HG02763 (cell line): ENCODE results near the gene HSPB6.

ENCODE experiments used
- ATAC-seq: cut with Tn5 transposase; IDR thresholded peaks from one replicate; pipeline ENCODE4 v1.9.1; 2021; ENCODE audit warnings: mild to moderate bottlenecking, moderate library complexity; ENCODE audit not compliant: unreplicated experiment

Gene HSPB6

DNA sequence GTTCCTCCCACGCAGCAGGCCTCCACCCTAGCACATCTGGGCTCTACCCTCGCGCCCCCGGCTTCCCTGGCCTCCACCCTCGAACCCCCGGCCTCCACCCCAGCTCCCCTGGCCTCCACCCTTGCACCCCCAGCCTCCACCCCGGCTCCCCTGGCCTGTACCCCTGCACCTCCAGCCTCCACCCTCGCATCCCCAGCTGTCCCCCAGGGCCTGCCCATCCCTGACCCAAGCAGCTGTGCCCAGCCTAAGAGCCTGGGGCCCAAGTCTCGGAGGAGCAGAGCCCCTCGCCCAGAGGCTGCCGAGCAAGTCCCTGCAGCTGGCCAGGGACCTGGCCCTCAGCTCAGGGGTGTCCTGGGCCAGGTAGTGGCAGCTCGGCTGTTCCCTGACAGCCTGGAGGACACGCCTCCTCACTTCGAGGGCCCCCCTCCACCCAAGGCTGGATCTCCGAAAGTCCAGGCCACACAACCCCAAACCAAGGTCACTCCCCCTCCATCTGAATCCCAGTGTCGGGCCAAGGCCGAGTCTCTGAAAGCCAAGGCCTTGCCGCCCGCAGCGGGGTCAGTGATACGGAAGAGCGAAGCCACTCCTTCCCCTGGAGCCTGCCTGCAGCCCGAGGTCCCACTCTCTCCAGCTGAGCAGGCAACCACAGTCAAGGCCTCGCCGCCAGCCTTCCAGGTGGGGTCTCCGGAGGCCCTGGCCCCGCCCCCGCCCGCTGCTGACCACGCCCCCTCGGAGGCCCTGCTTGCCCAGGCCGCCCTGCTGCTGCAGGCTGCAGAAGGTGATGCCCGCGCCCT, 10.7 kb upstream of the HSPB6 start:
- ATAC-seq = no peak

DNA sequence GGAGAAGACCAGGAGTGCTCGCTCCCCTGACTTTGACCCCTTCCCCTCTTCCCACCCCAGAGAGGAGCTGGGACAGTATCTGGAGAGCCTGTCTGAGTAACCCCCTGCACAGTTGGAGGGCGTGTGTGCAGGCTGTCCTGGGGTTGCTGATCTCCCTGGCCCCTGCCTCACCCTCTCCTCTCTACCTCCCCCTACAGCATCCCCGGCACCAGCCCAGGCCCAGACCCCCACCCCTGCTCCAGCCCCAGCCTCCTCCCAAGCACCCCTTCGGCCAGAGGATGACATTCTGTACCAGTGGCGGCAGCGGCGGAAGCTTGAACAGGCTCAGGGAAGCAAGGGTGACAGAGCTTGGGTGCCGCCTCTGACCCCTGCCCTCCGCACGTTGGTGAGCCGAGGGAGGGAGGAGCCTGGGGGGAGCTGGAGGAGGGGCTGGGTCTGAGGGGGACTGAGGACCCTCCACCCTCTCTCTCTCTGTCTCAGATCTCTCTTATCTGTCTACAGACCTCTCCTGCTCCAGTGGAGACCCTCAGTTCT, 9.8 kb upstream of the HSPB6 start:
- no peak for ATAC-seq

DNA sequence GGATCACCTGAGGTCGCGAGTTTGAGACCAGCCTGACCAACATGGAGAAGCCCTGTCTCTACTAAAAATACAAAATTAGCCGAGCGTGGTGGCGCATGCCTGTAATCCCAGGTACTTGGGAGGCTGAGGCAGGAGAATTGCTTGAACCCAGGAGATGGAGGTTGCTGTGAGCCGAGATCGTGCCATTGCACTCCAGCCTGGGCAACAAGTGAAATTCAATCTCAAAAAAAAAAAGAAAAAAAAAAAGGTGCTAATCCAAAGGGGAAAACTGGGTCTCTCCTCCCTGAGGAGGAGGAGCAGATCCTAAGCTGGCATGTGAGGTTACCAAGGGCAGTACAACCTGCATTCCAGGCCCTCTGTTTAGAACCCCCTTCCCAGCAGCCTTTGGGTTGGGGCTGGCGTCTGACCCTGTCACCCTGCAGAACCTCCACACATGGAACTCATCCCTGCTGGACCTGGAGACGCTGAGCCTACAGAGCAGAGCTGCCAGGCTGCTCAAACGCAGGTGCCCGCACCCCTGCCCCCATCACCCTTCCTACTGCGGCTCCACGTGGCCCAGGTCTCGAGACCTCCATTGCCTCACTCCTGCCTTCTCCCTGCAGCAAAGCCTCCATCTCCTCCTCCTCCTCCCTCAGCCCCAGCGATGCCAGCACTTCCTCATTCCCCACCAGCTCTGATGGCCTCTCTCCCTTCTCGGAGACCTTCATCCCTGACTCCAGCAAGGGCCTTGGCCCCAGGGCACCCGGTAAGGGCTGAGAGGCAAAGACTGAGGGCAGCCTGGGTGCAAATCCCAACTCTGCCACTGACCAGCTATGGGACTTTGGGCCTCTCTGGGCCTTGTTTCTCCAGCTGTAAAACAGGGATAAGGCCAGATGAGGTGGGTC, 7.8 kb upstream of the HSPB6 start:
- ATAC-seq = no peak

DNA sequence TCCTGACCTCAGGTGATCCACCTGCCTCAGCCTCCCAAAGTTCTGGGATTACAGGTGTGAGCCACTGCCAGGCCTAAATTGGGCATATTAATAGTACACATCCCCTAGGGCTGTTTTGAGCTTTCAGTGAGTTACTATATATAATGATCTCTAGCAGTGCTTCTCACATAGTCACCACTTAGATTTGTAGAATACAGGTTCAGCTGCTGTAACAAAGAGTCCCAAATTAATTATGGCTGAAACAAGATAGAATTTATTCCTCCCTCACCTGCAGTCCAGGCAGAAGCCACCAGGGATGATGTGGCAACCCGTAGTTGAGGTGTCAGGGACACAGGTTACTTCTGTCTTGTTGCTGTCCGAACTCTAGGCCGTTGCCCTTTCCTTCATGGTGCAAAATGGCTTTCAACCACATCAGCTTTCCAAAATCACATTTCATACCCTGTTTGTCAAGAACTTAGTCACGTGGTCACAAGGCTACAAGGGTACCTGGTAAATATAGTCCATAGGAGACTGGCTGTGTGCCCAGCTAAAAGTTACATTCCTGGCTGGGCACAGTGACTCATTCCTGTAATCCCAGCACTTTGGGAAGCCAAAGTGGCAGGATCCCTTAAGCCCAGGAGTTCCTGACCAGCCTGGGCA, 4.0 kb upstream of the HSPB6 start:
- ATAC-seq = no peak

DNA sequence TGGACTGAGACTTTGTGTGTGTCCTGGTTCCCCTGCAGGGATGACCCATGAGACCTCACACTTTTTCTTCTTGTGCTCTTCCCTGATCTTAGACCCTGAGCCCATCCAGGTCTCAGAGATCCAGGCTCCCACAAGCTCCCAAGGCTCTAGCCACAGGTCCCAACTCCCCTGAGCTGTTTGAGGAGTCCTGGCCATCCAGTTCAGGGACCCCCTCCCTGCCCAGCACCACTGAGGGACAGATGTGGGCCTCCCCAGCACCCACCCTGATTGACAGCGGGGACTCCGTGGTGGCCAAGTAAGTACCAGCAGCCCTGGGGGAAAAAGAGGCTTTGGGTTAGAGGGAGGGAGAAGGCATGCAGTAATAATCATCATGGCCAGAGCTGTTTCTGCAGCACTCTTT, 2.9 kb upstream of the HSPB6 start:
- ATAC-seq = no peak

DNA sequence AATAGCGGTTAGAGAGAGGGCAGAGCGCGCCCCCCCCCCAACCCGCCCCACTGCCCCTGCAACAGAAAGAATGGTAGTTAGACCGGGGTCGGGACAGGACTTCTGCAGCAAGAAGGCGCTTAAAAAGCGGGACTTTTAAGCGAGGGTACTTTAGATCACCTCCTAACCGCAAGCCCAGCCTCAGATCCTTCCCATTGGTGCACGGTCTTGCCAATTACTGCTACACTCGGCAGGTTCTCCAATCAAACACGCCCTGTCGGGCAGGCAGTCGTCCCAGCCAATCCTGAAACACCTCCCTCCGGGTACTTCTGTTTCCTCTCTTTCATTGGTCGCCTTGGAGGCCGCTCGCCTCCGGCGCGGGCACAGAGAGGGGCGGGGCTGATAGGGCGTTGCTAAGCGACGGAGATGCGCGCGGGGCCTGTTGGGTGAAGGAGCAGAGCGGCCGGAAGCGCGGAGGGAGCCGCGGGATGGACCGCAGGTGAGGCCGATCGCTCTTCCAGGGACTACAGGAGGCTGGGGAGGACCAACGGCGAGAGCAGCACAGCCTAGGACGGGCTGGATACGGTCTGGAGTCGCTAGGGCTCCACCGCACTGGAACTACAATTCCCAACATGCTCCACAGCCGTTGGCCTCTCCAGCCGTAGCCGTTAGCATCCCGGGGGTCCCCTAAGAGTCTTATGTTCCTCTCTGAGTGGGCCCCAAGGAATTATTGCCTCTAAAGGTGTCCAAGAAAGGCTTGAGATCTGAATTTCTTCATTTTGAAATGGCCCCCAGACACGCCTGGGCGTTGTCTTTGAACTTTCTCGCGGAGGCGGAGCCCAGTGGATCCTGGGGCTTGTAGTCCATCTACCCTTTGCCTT, 1.1 kb upstream of the HSPB6 start, which contains the start of gene PROSER3:
PROSER3 (plus strand) TSS at position 428 of the 860 bp plus-strand sequence; CDS start at position 468, 40 bp downstream.
- peak; percentile 95 for ATAC-seq

DNA sequence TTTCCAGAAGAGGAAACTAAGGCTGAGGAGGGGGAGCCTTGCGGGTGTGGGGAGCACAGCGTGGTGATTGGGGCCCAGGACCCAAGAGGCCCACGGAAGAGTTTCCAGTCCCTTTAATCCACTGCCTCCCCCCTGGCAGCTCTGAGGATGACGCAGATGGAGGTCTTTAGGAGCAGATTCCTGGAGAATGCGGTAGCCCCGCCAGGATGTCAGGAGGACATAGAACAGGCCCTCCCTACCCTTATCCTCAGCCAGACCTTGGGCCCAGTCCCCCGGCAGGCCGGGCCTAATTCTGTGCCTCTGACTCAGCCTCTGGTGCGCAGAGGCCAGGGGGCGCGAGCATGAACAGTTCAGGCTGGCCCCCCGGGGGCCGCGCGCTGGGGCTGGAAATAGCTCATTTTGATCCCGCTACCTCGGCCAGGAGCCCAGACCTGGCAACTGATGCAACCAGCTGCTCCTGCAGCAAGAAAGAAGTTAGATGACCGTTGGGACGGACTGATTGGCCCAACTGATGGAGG, 461 bp upstream of the HSPB6 start:
- ATAC-seq = no peak

DNA sequence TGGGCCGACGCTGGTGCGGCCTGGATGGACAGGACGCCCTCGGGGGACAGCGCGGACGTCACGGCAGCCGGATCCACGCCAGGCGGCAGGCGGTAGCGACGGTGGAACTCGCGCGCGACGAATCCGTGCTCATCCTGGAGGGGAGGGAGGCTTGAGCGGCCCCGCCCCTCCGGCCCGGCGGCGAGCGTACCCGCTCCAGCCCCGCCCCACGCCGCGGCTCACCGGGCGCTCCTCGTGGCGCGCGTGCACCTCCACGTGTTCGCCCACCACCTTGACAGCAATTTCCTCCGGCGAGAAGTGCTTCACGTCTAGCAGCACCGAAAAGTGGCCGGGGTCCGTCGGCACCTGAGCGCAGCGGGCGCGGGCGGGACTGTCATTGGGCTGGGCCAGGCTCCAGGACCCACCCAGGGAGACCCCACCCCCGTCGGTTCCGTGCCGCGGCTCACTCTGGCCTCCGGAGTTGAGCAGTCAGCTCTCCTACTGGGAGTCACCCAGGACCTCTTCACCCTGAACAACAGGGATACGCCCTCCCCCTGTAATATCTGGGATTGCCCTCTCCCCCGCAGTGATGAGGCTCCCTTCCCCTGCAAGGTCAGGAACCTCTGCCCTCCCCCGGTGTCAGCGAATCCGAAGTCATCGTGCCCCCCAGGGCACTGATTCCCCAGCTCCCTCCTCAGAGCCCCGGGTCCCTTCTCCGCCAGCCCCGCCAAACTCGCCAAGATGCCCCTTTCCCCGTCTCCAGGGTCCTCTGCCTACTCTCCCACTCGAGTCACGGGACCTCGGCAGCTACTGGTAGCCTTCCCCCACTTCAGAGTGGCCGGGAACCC, 1.1 kb downstream of the HSPB6 start:
- no peak for ATAC-seq

DNA sequence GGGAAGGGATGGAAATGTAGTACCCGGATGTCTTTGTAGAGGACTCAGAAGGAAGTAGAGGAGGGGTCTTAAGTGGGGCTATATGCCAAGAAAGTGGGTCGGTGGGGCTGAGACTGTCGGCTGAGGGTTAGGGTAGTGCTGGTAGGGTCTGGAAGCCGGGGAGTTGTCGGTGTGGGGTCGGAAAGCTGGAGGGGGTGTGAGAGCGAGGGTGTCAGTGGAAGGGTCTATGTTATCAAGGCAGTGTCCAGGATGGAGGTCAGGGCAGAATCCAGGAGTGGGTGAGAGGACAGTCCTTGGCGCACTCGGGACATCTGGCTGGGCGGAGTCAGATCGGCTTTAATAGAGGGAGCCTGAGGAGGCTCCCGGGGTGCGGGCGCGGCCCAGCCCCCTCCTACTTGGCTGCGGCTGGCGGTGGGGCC, 1.7 kb downstream of the HSPB6 start:
- ATAC-seq = no peak

DNA sequence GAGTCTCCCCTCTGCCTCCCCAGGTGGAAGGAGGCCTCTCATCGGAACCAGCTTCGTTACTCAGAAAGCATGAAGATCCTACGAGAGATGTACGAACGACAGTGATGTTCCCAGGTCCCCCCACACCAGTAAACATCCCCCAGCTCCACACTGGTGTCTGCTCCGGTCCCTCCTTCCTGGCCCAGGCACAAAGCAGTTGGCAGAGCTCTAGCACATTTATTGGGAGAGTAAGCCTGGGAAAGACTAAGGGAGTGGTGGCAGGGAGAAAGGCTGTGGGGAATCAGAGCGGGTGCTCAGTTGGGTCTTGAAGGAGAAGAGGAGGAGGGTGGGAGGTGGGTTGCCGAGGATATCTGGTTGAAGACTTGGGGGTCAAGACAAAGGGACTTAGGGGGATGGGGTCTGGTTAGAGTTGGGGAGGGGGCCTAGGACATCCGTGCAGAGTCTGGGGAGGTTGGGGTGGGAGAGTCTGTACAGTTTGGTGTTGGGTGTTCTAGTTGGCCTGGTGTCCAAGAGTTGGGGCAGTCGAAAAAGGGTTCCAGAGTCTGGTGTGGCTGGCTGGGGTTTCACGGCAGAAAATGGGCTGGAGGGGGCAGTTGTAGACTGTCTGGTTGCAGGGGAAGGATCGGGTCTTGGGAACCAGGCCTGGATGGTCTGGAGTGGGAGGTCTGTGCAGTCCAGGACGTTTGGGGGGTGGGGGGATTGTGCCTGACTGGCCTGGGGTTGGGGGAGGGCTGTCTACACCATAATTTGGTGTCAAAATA, 2.3 kb downstream of the HSPB6 start:
- ATAC-seq = no peak

DNA sequence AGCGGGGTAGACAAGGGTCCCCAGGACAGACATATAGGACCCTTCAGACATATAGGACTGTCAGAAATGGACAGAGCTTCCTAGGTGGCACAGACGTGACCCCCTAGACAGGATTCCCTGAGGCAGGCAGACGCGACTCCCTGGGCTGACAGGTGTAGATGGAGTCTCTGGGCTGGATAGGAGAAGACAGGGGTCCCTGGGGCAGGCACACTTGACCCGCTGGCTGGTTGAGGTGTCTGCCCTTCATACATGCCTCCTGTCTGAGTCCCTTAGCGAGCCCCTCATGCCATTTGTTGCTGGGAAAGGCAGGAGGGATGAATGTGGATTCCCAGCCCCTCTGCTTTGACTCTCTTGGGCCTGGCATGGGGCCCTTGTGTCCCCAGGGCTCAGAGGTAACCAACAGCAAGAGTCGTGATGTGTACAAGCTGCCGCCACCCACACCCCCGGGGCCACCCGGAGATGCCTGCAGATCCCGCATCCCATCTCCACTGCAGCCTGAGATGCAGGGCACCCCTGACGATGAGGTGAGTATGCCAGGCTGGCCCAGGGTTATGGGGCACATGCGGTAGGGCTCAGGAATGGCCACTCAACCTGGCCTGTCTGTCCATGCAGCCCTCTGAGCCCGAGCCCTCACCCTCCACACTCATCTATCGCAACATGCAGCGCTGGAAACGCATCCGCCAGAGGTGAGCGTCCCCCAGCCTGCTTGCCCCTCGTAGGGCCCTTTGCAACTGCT, 3.0 kb downstream of the HSPB6 start:
- ATAC-seq = no peak

DNA sequence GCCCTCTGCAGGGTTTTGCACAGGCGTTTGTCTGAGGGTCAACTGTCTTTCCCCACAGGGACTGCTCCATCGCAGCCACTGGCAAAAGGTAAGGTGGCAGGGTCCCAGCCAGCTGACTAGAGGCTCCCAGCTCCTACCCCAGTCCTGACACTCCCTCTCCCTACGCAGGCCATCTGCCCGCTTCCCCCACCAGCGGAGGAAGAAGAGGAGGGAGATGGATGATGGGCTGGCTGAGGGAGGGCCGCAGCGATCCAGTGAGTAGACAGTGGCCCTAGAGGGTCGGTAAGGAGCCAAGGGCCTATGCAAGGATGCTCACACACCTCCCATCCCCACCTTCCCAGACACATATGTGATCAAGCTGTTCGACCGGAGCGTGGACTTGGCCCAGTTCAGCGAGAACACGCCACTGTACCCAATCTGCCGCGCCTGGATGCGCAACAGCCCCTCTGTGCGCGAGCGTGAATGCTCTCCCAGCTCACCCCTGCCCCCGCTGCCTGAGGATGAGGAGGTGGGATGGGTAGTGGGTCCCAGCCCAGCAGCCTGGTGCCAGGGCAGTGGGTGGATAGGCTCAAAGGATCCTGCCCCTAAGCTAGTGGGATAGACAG, 4.0 kb downstream of the HSPB6 start:
- ATAC-seq = no peak

DNA sequence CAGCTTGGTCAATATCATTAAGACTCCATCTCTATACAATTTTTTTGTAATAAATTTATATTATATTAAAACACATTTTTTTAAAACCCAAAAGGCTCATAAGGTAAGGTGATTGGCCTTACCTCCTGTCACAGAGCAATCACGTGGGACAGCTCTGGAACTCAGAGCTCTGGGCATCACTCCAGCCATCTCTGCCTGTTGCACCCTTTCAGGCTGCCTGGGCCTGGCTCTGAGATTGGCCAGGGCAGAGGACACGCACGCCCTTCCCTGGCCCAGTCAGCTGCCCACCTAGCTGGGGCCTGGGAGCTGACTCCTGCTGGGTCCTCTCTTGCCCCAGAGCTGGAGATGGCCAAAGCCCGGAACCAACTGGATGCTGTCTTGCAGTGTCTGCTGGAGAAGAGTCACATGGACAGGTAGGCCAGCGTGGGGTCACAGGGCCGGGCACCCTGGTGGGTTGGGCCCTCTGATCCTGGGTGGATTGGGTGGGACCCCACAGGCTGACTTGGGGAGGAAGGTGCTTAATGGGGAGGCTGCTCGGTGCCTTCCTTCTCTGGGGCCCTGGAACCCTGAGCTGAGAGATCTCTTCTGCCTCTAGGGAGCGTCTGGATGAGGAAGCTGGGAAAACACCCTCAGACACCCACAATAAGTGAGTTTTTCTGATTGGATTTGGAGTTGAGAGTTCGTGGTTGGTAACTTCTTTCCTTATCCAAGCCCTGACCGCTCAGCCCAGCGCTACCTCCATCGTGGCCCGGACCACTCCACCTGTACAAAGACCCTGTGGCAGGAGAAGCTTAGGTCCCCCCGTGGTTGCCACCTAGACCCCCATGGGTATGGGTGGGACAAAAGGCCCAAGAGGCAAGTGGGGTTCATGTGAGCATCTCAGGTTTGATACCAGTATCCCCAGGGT, 4.7 kb downstream of the HSPB6 start:
- ATAC-seq = no peak

DNA sequence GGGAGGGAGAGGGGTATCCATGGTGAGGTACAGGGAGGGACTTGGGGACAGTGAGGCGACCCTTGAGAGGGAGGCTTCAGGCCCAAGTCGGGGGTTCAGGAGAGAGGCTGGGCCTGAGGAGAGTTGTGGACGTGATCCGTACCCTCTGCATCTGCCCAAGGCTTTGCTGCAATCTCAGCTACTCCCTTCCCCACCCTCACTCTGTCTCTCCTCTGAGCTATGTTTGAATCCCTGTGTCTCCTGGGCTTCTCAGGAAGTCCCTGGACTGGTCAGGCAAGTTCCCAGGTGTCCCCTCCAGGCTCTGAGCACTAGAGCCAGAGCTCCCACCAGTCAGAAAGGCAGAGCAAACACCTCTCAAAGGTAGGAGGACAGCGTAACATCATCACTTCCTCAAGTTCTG, 6.7 kb downstream of the HSPB6 start:
- ATAC-seq = no peak

DNA sequence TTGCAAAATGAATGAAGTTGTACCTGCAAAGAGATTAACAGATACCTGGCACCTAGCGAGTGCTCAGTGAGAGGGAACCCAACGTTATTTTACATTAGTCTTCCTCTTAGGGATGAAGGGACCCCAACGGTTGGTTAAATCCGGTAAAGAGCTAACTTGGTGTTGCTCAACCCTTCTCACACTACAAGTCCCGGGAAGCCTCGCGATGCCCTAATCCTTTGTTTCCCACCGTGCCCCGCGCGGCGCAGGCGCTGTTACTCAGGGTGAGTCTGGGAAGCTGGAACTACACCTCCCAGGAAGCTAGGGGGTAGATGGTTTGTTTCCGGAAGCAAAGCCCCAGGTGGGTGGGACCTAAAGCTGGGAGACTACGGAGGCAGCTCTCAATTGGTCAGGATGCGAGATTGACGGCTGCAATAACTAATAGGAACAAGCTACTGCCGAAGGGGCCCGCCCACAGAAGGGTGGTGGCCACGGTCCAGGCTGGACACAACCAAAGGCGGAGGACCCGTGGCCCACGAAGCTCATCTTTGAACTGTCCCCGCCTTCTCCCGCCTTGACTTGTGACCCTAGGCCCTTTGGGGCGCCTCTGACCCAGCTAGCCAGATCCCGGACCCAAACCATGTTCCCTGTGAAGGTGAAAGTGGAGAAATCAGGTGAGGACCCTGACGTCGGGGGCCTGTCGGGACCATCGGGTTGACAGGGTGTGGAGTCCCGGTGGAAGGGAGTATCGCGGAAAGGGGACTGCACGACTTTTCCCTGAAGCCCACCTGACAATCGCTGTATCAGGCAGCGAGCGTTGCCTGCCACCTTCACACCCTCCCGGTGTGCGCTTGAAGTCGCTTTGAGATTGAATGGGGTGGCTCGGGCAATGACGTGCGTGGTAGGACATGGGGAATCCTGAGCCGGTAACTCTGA, 8.5 kb downstream of the HSPB6 start, which contains the start of gene LIN37:
LIN37 (plus strand) TSS at position 471 of the 915 bp plus-strand sequence; CDS start at position 620, 149 bp downstream.
- ATAC-seq = peak; percentile 77
